Measurements from ENCODE around the gene SMARCA4.

Gene SMARCA4

GRCh38 chr19:11017275-11018035 is 56.6 kb downstream of the SMARCA4 start:
- no peak for DNase-seq

GRCh38 chr19:11018179-11018578 is 57.3 kb downstream of the SMARCA4 start:
- no peak for DNase-seq

DNA sequence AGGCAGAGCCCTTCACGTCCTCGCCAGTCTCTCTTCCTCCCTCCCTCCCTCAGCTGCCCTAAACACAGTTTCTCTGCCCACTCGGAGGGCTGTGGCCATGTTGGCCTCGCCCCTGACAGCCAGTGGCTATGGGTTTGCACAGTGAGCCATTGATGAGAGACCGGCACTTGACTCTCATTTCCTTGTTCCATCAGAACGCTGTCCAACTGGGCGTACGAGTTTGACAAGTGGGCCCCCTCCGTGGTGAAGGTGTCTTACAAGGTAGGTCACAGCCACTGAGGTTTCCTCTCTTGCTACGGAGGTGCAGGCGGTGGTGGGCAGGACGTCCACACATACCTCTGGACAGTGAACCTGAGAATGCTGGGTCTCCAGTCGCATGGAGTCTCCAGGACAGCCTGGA is 57.9 kb downstream of the SMARCA4 start:
- no peak for DNase-seq

- DNase-seq = no peak
Observed at GRCh38 chr19:11019262-11019661, 58.4 kb downstream of the SMARCA4 start.

GRCh38 chr19:11019824-11020223 is 59.0 kb downstream of the SMARCA4 start:
- DNase-seq = no peak

- no peak for DNase-seq
Observed at GRCh38 chr19:11020423-11020822, 59.6 kb downstream of the SMARCA4 start.

- DNase-seq = no peak
Observed at GRCh38 chr19:11020982-11021759, 60.3 kb downstream of the SMARCA4 start.

DNA sequence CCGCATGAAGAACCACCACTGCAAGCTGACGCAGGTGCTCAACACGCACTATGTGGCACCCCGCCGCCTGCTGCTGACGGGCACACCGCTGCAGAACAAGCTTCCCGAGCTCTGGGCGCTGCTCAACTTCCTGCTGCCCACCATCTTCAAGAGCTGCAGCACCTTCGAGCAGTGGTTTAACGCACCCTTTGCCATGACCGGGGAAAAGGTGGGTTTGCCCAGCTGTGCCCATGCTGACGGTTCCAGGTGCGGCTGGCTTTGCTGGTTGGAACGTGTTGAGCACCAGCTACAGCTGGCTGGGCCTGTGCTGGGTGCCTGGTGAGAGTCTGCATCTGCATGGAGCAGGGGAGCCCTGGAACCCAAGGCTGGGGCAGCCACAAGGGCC is 60.9 kb downstream of the SMARCA4 start:
- DNase-seq = no peak

DNA sequence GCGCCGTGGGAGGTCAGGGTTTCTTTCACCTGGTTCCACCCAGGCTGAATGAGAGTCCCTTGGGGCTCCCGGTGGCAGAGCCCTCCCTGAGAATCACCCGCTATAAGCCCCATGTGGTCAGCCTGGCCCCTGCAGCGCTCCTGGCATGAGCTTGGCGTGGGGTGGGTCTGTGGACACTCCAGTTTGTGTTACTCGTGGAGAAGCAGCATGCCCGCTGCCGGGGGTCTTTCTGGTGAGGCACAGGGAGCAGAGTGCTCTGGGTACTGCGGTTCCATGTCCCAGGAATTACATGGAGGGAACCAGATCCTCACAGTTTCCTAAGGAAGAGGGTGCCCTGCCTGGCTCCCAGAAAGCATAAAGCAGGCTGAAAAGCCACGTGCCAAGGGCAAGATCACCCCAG is 62.2 kb downstream of the SMARCA4 start:
- DNase-seq = no peak

DNA sequence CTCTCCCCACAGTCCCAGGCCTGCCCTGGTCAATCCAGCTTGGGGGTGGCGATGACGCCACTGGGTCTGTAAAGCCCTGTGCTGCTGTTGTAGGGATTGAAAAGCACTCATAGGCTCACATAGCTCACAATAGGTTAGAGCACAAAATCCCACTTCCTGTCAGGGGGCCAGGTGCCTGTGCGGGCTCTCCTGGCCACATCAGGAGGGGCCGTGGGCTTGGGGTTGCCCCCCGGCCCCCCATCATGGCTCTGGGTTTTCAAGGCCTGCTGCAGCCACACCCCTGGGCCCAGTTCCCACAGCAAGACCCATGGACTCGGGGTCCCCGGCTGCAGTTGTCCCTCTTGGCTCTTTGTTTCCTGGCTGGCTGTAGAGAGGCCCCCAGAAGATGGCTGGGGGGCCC is 62.9 kb downstream of the SMARCA4 start:
- DNase-seq = no peak

DNA sequence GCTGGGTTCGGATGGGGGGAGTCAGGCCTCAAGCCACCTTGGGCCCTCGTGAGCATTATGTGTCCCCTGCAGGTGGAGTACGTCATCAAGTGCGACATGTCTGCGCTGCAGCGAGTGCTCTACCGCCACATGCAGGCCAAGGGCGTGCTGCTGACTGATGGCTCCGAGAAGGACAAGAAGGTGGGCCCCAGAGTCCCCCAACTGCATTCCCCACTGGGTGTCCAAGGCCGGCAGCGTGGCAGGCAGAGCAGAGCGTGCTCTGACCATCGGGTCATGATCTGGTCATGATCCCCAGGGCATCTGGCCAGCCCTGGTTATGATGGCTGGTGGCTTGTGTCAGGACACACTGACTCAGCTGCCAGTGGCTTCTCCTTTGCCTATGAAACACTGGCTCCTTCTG is 63.4 kb downstream of the SMARCA4 start:
- no peak for DNase-seq

DNA sequence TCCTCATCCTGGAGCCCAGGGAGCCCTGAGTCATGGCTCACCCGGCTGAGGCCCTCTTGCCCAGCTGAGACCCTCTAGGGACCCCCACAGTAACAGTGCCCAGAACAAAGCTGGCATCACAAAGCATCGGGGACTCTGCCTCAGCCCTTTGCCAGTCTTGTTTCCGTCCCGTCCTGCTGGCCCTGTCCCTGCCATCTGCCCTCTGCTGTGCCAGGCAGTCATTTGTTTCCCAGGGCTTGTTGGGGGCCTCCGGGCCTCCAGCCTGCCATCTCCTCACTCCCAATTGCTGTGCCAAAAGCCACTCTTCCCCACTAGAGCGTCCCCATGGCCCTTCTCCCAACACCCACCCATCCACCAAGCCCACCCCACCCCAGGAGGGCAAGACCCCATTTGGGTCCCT is 64.2 kb downstream of the SMARCA4 start:
- no peak for DNase-seq

DNA sequence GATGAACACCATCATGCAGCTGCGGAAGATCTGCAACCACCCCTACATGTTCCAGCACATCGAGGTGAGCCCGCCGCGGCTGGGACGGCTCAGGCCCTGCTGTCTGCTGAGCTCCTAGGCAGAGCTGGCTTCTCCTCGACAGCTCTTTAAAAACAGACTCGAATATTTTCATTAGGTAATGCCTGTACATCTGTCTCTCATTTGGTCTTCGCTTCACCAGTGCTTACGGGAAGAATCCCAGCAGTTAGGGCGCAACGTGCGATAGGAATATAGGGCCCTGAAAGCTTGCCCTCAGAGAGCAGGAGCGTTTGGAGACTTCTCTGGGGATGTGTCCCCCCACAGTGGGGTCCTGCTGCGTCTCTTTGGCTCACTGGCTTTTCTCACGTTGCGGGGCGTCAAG is 64.6 kb downstream of the SMARCA4 start:
- DNase-seq = no peak

DNA sequence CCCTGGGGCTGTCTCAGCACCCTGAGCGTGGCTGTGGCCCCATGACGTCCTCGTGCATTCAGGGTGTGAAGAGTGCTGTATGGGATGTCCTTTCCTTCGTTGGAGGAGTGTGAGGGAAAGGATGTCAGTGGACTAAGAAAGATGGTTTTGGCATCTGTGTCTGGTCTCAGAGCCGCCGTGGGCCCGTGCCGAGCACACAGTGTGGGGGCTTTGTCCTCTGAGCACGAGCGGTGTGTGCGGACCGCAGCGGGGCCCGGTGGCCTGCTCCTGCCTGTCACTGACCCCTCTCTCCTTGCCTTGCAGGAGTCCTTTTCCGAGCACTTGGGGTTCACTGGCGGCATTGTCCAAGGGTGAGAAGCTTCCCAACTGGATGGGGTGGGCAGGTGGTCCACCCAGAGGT is 65.2 kb downstream of the SMARCA4 start:
- no peak for DNase-seq

- no peak for DNase-seq
Observed at GRCh38 chr19:11027381-11027780, 66.6 kb downstream of the SMARCA4 start.

- DNase-seq = no peak
Observed at GRCh38 chr19:11028146-11028545, 67.3 kb downstream of the SMARCA4 start.

- DNase-seq = peak; percentile 64 to 84
Observed at GRCh38 chr19:11031421-11032070, 70.7 kb downstream of the SMARCA4 start.

- no peak for DNase-seq
Observed at GRCh38 chr19:11033251-11033650, 72.4 kb downstream of the SMARCA4 start.

- DNase-seq = no peak
Observed at GRCh38 chr19:11033763-11034162, 72.9 kb downstream of the SMARCA4 start.

DNA sequence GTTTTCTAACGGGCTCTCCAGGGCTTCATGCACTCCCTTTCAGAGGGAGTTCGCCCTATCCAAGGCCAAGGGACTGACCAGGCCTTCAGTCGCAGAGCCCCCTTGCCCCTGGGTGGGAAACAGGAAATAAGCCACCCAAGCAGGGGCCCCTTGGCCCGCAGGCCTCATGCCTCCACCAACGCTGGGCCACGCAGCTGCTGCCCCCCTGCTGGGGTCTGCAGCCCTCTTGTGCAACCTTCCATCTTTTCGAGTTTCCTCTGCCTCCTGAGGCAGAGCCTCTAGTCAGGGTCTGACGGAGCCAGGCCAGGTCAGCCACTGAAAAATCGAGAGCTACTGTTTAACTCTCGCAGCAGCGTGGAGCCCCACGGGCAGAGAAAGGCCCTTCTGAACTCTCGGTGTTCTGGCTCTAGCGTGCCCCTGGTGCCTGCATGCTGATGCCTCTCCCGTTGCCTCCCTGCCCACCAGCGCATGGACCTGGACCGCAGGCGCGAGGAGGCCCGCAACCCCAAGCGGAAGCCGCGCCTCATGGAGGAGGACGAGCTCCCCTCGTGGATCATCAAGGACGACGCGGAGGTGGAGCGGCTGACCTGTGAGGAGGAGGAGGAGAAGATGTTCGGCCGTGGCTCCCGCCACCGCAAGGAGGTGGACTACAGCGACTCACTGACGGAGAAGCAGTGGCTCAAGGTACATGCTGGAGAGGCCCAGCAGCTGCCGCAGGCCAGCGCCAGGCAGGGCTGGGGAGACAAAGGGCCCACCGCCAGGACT is 73.8 kb downstream of the SMARCA4 start:
- no peak for DNase-seq

DNA sequence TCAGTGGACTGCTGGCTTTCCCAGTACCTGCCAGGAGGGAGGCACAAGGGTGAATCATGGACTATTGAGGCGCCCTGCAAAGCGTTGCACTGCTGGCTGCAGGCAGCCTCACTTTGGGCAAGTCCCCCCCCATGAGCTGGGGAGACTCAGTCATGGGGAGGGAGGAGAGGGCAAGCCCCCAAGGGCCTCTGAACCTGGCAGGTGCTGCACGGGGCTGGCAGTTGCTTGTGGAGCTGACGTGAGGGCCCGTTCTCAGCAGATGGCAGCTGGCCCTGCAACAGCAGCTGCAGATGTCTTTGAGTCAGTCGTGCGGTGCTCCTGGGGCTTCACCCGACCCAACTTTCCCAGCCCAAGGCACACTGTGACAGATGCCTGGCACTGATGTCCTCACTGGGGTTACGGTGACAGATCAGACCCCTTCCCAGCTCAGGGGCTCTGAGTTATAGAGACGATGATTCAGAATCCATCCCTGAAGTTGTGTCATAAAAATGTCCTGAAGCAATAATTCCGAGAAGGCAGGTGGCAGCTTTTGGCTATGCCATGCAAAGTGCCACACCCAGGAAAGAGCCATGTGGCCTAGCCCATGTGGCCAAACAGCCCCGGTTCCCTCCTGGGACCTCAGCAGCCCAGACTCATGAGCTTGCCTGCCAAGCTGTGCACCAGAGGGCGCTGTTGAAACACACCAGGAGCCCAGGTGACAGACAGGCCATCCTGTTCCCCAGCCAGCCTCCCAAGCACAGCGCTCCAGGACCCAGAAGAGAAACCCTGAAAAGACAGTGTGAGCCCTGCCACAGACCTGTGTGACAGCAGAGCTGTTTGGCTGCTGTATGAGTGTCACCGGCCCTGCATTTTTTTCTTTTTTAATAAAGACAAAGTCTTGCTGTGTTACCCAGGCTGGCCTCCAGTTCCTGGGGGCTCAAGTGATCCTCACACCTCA is 74.9 kb downstream of the SMARCA4 start:
- DNase-seq = peak; percentile 81 to 87

- no peak for DNase-seq
Observed at GRCh38 chr19:11038511-11038910, 77.7 kb downstream of the SMARCA4 start.

Measured in NCI-H2081 (cell line).